Astrocyte (in vitro differentiated cells and primary cell): Measurements from ENCODE around the gene CSF1. TPM values are rescaled to one million over a fixed set of nuclear protein-coding genes. Genes with fewer than 3 reads are reported as not detected.

Experiments used
- DNase-seq: peaks from one replicate; pipeline ENCODE4 v3.0.0-alpha.2; 2010; ENCODE audit warnings: low read depth
- FAIRE-seq: peaks from 2 replicates; lab custom pipeline; 2011; peaks lifted over from hg19 to GRCh38; lab: Jason Lieb, UNC
- H2AFZ ChIP-seq: 2 replicates; pipeline ENCODE4 v1.6.0; 2012; ENCODE audit warnings: low read depth, low read length, inconsistent platforms
- H3K27ac ChIP-seq: 2 replicates; pipeline ENCODE4 v1.5.1; 2011; ENCODE audit warnings: low read depth, low read length, inconsistent platforms
- H3K27me3 ChIP-seq: 2 replicates; pipeline ENCODE4 v1.6.0; 2011; ENCODE audit warnings: low read length, inconsistent platforms; ENCODE audit not compliant: insufficient read depth
- H3K36me3 ChIP-seq: 2 replicates; pipeline ENCODE4 v1.5.1; 2011; ENCODE audit warnings: low read length, inconsistent platforms; ENCODE audit not compliant: insufficient read depth
- H3K4me1 ChIP-seq: 2 replicates; pipeline ENCODE4 v1.5.1; 2011; ENCODE audit warnings: low read length, inconsistent platforms; ENCODE audit not compliant: insufficient read depth
- H3K4me2 ChIP-seq: 2 replicates; pipeline ENCODE4 v1.6.0; 2012; ENCODE audit warnings: low read length, inconsistent platforms
- H3K4me3 ChIP-seq: 2 replicates; pipeline ENCODE4 v1.5.1; 2011; ENCODE audit warnings: low read depth, mild to moderate bottlenecking, low read length, inconsistent platforms; ENCODE audit not compliant: insufficient read depth
- H3K79me2 ChIP-seq: 2 replicates; pipeline ENCODE4 v1.6.0; 2012; ENCODE audit warnings: mild to moderate bottlenecking, low read length, inconsistent platforms; ENCODE audit not compliant: insufficient read depth
- H3K9ac ChIP-seq: 2 replicates; pipeline ENCODE4 v1.6.0; 2012; ENCODE audit warnings: mild to moderate bottlenecking, low read length, inconsistent platforms
- H3K9me3 ChIP-seq: 2 replicates; pipeline ENCODE4 v1.5.1; 2012; ENCODE audit warnings: low read depth, mild to moderate bottlenecking, low read length, inconsistent platforms; ENCODE audit not compliant: insufficient read depth
- H4K20me1 ChIP-seq: 2 replicates; pipeline ENCODE4 v1.6.0; 2012; ENCODE audit warnings: low read length, inconsistent platforms; ENCODE audit not compliant: insufficient read depth
- H3K27ac Mint-ChIP-seq: one replicate; pipeline ENCODE4 v1.8.0; 2021; ENCODE audit warnings: mild to moderate bottlenecking, mixed read lengths; ENCODE audit not compliant: unreplicated experiment
- H3K27me3 Mint-ChIP-seq: one replicate; pipeline ENCODE4 v1.8.0; 2021; ENCODE audit warnings: low read depth, mixed read lengths; ENCODE audit not compliant: unreplicated experiment
- H3K36me3 Mint-ChIP-seq: one replicate; pipeline ENCODE4 v1.8.0; 2021; ENCODE audit warnings: low read depth, mixed read lengths; ENCODE audit not compliant: unreplicated experiment
- H3K4me1 Mint-ChIP-seq: one replicate; pipeline ENCODE4 v1.8.0; 2021; ENCODE audit warnings: low read depth, mixed read lengths; ENCODE audit not compliant: unreplicated experiment
- H3K4me3 Mint-ChIP-seq: one replicate; pipeline ENCODE4 v1.8.0; 2021; ENCODE audit warnings: mild to moderate bottlenecking, moderate library complexity, mixed read lengths; ENCODE audit not compliant: unreplicated experiment
- H3K9me3 Mint-ChIP-seq: one replicate; pipeline ENCODE4 v1.8.0; 2021; ENCODE audit warnings: mild to moderate bottlenecking, mixed read lengths; ENCODE audit not compliant: unreplicated experiment
- CTCF ChIP-seq: IDR thresholded peaks from 2 replicates; pipeline ENCODE4 v1.5.1; 2011; ENCODE audit warnings: low read depth, mild to moderate bottlenecking, inconsistent platforms, low read length, moderate library complexity; ENCODE audit not compliant: insufficient read depth
- EZH2 ChIP-seq: IDR thresholded peaks from 2 replicates; pipeline ENCODE4 v1.6.1; 2012; ENCODE audit warnings: mild to moderate bottlenecking, low read length, inconsistent platforms; ENCODE audit not compliant: insufficient read depth
- total RNA-seq: library from RNA; stranded (reverse); gene quantifications from 2 replicates; pipeline ENCODE4 v1.2.1, GENCODE V29; 2021

CSF1 gene
- total RNA-seq, 1 donor from 2014 or later: 12.3 TPM

- H3K9ac ChIP-seq: no peak overlapping the region
- Mint-ChIP-seq H3K27ac (no peak overlapping the region), H3K9me3 (peaks cover 3% of the 10 kb centered on the region), H3K4me3 (no peak overlapping the region), H3K27me3 (peaks cover 33% of the 10 kb centered on the region), H3K36me3 (no peaks in the 10 kb centered on the region), H3K4me1 (no peaks in the 10 kb centered on the region)
- peaks cover 27% of the 10 kb centered on the region for H3K4me1 ChIP-seq
- H3K36me3 ChIP-seq: no peaks in the 10 kb centered on the region
- no peaks in the 10 kb centered on the region for H3K9me3 ChIP-seq
- H4K20me1 ChIP-seq: no peaks in the 10 kb centered on the region
- no peak overlapping the region for H3K27ac ChIP-seq
- H3K27me3 ChIP-seq: no peaks in the 10 kb centered on the region
- TF ChIP-seq CTCF: no peak
- TF ChIP-seq EZH2: no peak
- H2AFZ ChIP-seq: no peak overlapping the region
- H3K79me2 ChIP-seq: no peaks in the 10 kb centered on the region
- H3K4me3 ChIP-seq: no peak overlapping the region
- no peak for FAIRE-seq
- peak overlapping the region; percentile 48 for H3K4me2 ChIP-seq
- no peak for DNase-seq
Measured at GRCh38 chr1:109894823-109895719, 15.6 kb upstream of the CSF1 start.

- FAIRE-seq (no peak), DNase-seq (peak; percentile 30)
- no peak overlapping the region for H3K27ac Mint-ChIP-seq
- H3K27ac ChIP-seq: no peak overlapping the region
- H3K4me1 ChIP-seq: peaks cover 27% of the 10 kb centered on the region
- H3K4me3 Mint-ChIP-seq: no peak overlapping the region
- H3K36me3 ChIP-seq: no peaks in the 10 kb centered on the region
- H4K20me1 ChIP-seq: no peaks in the 10 kb centered on the region
- H3K9ac ChIP-seq: no peak overlapping the region
- peak overlapping the region; percentile 37 for H2AFZ ChIP-seq
- no peak overlapping the region for H3K4me3 ChIP-seq
- H3K4me2 ChIP-seq: peak overlapping the region; percentile 48
- TF ChIP-seq EZH2: no peak
- no peak for TF ChIP-seq CTCF
- no peaks in the 10 kb centered on the region for H3K79me2 ChIP-seq
- peaks cover 35% of the 10 kb centered on the region for H3K27me3 Mint-ChIP-seq
- peaks cover 5% of the 10 kb centered on the region for H3K9me3 Mint-ChIP-seq
- no peaks in the 10 kb centered on the region for H3K4me1 Mint-ChIP-seq
- no peaks in the 10 kb centered on the region for H3K27me3 ChIP-seq
- H3K36me3 Mint-ChIP-seq: no peaks in the 10 kb centered on the region
- no peaks in the 10 kb centered on the region for H3K9me3 ChIP-seq
Measured at GRCh38 chr1:109895720-109896504, 14.7 kb upstream of the CSF1 start.
